Measurements from ENCODE around the gene SPAG6.
"Not testable (repeated sequence)": the region's sequence is repeated elsewhere in the genome, so short reads cannot be mapped to it uniquely, and the experiment has no call there.

Gene SPAG6

GRCh38 chr10:22344781-22345300 is 455 bp upstream of the SPAG6 start:
- DNase-seq (ENCODE audit: low spot score in 2 of 2) (no peak), ATAC-seq (no peak)
- Mint-ChIP-seq H3K4me3 (peak overlapping the region; percentile 27), H3K9me3 (peaks cover 3% of the 10 kb centered on the region), H3K4me1 (peaks cover 21% of the 10 kb centered on the region), H3K27ac (no peak overlapping the region), H3K36me3 (peaks cover 8% of the 10 kb centered on the region)

DNA sequence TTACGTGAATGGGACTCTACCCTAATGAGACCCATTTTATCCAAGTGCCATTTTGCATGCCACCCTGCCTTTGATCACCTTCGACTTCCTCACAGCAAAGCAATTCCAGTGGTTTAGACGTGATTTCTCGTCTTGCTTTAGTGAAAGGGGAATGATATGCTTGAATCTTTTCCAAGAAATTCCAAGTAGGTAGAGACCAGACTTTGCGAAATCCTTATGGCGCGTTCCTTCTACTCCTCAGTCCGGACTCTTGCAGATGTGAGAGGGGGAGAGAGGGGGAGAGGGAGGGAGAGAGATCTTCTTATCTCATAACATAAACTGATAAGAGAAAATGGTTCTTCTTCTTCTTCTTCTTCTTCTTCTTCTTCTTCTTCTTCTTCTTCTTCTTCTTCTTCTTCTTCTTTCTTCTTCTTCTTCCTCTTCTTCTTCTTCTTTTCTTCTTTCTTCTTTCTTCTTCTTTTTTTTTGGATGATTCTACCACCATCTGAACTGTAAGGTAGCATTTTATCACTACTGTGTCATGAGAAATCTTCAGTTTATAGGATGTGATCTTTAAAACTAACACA is 883 bp downstream of the SPAG6 start:
- Mint-ChIP-seq H3K9me3 (peaks cover 3% of the 10 kb centered on the region), H3K4me1 (peaks cover 21% of the 10 kb centered on the region), H3K4me3 (peak overlapping the region; percentile 27), H3K36me3 (no peaks in the 10 kb centered on the region), H3K27ac (no peak overlapping the region)
- ATAC-seq (no peak), DNase-seq (ENCODE audit: low spot score in 2 of 2) (no peak)

- Mint-ChIP-seq H3K36me3 (no peaks in the 10 kb centered on the region), H3K9me3 (peaks cover 3% of the 10 kb centered on the region), H3K27ac (no peak overlapping the region), H3K4me1 (peaks cover 9% of the 10 kb centered on the region), H3K4me3 (no peak overlapping the region)
- ATAC-seq, result no peak
- no peak for DNase-seq (ENCODE audit: low spot score in 2 of 2)
Observed at GRCh38 chr10:22349755-22350154, 4.5 kb downstream of the SPAG6 start.

- no peak overlapping the region for H3K4me3 Mint-ChIP-seq
Observed at GRCh38 chr10:22351131-22351703, 5.9 kb downstream of the SPAG6 start.

DNA sequence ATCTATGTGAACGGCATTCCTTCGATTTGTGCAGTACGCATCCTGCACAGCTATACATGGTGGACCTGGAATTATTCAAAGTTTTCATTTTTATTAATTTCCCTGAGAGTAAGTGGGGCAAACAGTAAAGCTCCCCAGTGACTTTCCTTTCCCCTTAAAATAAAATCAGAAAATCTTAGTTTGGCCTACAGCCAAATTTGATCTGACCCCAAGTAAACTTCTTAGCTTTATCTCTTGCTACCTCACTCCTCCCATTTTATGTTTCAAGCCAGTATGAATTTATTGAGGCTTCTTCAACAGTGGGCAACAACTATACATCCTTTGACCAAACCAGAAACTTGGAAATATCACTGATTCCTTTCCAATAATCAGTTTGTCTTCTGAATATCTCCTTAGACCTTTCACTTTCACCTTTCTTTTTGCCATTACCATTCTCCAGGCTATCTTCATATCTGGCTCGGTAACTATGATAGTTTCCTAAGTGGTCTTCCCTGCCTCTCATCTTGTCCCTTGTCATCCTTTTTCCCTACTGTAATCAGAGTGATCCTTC is 11.1 kb downstream of the SPAG6 start:
- ATAC-seq, result no peak

More at GRCh38 chr10:22351131-22351703, 5.9 kb downstream of the SPAG6 start:
- ATAC-seq (no peak), DNase-seq (ENCODE audit: low spot score in 2 of 2) (no peak)
- peaks cover 4% of the 10 kb centered on the region for H3K4me1 Mint-ChIP-seq
- H3K36me3 Mint-ChIP-seq, result no peaks in the 10 kb centered on the region
- no peak overlapping the region for H3K27ac Mint-ChIP-seq
- peaks cover 3% of the 10 kb centered on the region for H3K9me3 Mint-ChIP-seq

DNA sequence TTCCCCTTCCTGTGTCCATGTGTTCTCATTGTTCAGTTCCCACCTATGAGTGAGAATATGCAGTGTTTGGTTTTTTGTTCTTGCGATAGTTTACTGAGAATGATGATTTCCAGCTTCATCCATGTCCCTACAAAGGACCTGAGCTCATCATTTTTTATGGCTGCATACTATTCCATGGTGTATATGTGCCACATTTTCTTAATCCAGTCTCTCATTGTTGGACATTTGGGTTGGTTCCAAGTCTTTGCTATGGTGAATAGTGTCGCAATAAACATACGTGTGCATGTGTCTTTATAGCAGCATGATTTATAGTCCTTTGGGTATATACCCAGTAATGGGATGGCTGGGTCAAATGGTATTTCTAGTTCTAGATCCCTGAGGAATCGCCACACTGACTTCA is 12.5 kb downstream of the SPAG6 start:
- not testable (repeated sequence) for H3K9me3 Mint-ChIP-seq; DNase-seq (ENCODE audit: low spot score in 2 of 2); H3K4me1 Mint-ChIP-seq; H3K27ac Mint-ChIP-seq; H3K4me3 Mint-ChIP-seq; H3K36me3 Mint-ChIP-seq; ATAC-seq

More for the DNA sequence above, 11.1 kb downstream of the SPAG6 start:
- Mint-ChIP-seq H3K36me3 (no peaks in the 10 kb centered on the region), H3K9me3 (no peaks in the 10 kb centered on the region), H3K27ac (no peak overlapping the region), H3K4me3 (no peak overlapping the region), H3K4me1 (peaks cover 6% of the 10 kb centered on the region)
- no peak for DNase-seq (ENCODE audit: low spot score in 2 of 2)

DNA sequence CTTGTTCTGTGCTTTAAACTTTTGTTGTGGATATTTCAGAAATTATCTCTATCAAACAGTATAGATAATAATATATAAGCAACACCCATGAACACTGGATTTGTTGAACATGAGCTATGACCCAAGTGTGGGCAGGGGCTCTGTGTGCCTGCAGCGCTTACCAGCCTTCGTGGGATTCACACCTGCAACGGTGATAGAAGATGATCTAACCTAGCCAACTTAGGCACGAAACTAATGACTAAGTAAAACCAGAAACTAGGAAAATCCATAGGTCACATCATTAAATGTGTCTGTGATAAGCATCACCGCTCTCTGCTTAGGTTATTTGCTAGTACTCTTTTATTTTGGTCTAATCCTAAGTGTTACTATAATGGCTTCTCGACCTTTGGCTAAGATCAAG is 18.0 kb downstream of the SPAG6 start:
- ATAC-seq (peak; percentile 68), DNase-seq (ENCODE audit: low spot score in 2 of 2) (no peak)
- H3K4me1 Mint-ChIP-seq, result peaks cover 15% of the 10 kb centered on the region
- H3K9me3 Mint-ChIP-seq, result no peaks in the 10 kb centered on the region
- H3K36me3 Mint-ChIP-seq, result no peaks in the 10 kb centered on the region
- H3K27ac Mint-ChIP-seq, result no peak overlapping the region
- H3K4me3 Mint-ChIP-seq, result no peak overlapping the region

GRCh38 chr10:22364407-22365140 is 19.3 kb downstream of the SPAG6 start:
- no peak overlapping the region for H3K27ac Mint-ChIP-seq
- H3K4me1 Mint-ChIP-seq, result peaks cover 21% of the 10 kb centered on the region
- no peak overlapping the region for H3K4me3 Mint-ChIP-seq
- ATAC-seq (no peak), DNase-seq (ENCODE audit: low spot score in 2 of 2) (no peak)
- no peaks in the 10 kb centered on the region for H3K36me3 Mint-ChIP-seq
- no peaks in the 10 kb centered on the region for H3K9me3 Mint-ChIP-seq

GRCh38 chr10:22365233-22365632 is 19.9 kb downstream of the SPAG6 start:
- H3K4me1 Mint-ChIP-seq, result peaks cover 22% of the 10 kb centered on the region
- no peak overlapping the region for H3K27ac Mint-ChIP-seq
- no peak overlapping the region for H3K4me3 Mint-ChIP-seq
- H3K36me3 Mint-ChIP-seq, result no peaks in the 10 kb centered on the region
- H3K9me3 Mint-ChIP-seq, result no peaks in the 10 kb centered on the region
- ATAC-seq (no peak), DNase-seq (ENCODE audit: low spot score in 2 of 2) (no peak)

GRCh38 chr10:22365644-22366434 is 20.5 kb downstream of the SPAG6 start:
- Mint-ChIP-seq H3K27ac (no peak overlapping the region), H3K9me3 (no peaks in the 10 kb centered on the region), H3K36me3 (no peaks in the 10 kb centered on the region), H3K4me1 (peaks cover 22% of the 10 kb centered on the region), H3K4me3 (no peak overlapping the region)
- ATAC-seq (no peak), DNase-seq (ENCODE audit: low spot score in 2 of 2) (no peak)

GRCh38 chr10:22366435-22366703 is 21.1 kb downstream of the SPAG6 start:
- DNase-seq (ENCODE audit: low spot score in 2 of 2) (no peak), ATAC-seq (no peak)
- Mint-ChIP-seq H3K27ac (no peak overlapping the region), H3K9me3 (no peaks in the 10 kb centered on the region), H3K36me3 (no peaks in the 10 kb centered on the region), H3K4me1 (peaks cover 22% of the 10 kb centered on the region), H3K4me3 (no peak overlapping the region)

DNA sequence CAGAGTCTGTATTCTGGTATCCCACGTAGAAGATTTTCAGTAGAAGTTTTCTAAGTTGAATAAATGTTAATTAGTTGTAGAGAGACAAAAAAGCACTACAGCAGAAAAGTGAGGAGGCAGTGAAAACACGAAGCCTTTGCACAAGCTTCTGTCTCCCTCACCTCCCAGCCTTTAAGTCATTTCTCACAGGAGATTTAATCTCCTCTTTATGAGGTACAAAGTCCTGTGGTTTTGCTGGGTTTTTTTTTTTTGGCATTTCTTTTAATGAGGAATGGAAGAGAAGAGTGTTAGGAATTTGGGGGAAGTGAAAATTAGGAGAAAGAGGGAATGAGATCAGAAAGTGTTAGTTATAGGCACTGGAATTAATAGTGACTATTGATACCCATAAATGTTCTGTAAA is 21.5 kb downstream of the SPAG6 start:
- H3K4me3 Mint-ChIP-seq, result no peak overlapping the region
- DNase-seq (ENCODE audit: low spot score in 2 of 2), result no peak
- H3K36me3 Mint-ChIP-seq, result no peaks in the 10 kb centered on the region
- no peak for ATAC-seq
- no peaks in the 10 kb centered on the region for H3K9me3 Mint-ChIP-seq
- no peak overlapping the region for H3K27ac Mint-ChIP-seq
- peaks cover 22% of the 10 kb centered on the region for H3K4me1 Mint-ChIP-seq

- Mint-ChIP-seq H3K4me3 (no peak overlapping the region), H3K36me3 (no peaks in the 10 kb centered on the region), H3K27ac (peak overlapping the region; percentile 34), H3K9me3 (no peaks in the 10 kb centered on the region), H3K4me1 (peaks cover 22% of the 10 kb centered on the region)
- no peak for DNase-seq (ENCODE audit: low spot score in 2 of 2)
- ATAC-seq, result peak; percentile 89
Observed at GRCh38 chr10:22367471-22367870, 22.2 kb downstream of the SPAG6 start.

DNA sequence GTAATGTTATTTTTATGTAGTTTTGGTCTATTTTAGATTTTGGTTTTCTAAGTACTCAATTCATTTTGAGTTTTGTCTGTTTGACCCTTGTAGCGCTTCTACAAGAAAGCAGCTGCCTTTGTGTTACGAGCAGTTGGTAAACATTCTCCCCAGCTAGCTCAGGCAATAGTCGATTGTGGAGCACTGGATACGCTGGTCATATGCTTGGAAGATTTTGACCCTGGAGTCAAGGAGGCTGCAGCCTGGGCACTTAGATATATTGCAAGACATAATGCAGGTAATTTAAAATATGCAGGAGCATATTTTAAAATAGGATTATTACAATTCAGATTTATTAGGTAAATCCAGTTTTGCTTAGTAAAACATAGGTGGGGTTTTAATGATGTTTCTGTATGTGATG is 23.1 kb downstream of the SPAG6 start:
- Mint-ChIP-seq H3K27ac (no peak overlapping the region), H3K4me3 (no peak overlapping the region), H3K9me3 (no peaks in the 10 kb centered on the region), H3K4me1 (peaks cover 22% of the 10 kb centered on the region), H3K36me3 (no peaks in the 10 kb centered on the region)
- no peak for DNase-seq (ENCODE audit: low spot score in 2 of 2)
- ATAC-seq, result no peak

- Mint-ChIP-seq H3K4me3 (no peak overlapping the region), H3K9me3 (no peaks in the 10 kb centered on the region), H3K36me3 (no peaks in the 10 kb centered on the region), H3K27ac (no peak overlapping the region), H3K4me1 (peaks cover 22% of the 10 kb centered on the region)
- no peak for ATAC-seq
- no peak for DNase-seq (ENCODE audit: low spot score in 2 of 2)
Observed at GRCh38 chr10:22368981-22369380, 23.7 kb downstream of the SPAG6 start.
